Activated T-helper 17 cell treated with anti-CD3 and anti-CD28 coated beads, Interleukin-2, amount 50 U/mL, for 72 hours (primary cell): ENCODE results near the gene NPHP4. TPM values are rescaled to one million over a fixed set of nuclear protein-coding genes. Genes with fewer than 3 reads are reported as not detected.

Experiments
- ATAC-seq: fragments of 150-1000 bp; cut with Tn5 transposase; replicated peaks from 2 replicates; pipeline ENCODE4 v1.10.0; 2021; ENCODE audit warnings: mild to moderate bottlenecking, moderate library complexity
- H3K27ac Mint-ChIP-seq: one replicate; pipeline ENCODE4 v1.8.0; 2022; ENCODE audit warnings: mixed read lengths
- H3K27me3 Mint-ChIP-seq: one replicate; pipeline ENCODE4 v1.8.0; 2022; ENCODE audit warnings: mixed read lengths
- H3K36me3 Mint-ChIP-seq: one replicate; pipeline ENCODE4 v1.8.0; 2022; ENCODE audit warnings: low read depth, mild to moderate bottlenecking, mixed read lengths
- H3K4me1 Mint-ChIP-seq: one replicate; pipeline ENCODE4 v1.8.0; 2022; ENCODE audit warnings: mixed read lengths
- H3K4me3 Mint-ChIP-seq: one replicate; pipeline ENCODE4 v1.8.0; 2022; ENCODE audit warnings: mild to moderate bottlenecking, mixed read lengths
- H3K9me3 Mint-ChIP-seq: one replicate; pipeline ENCODE4 v1.8.0; 2022; ENCODE audit warnings: mixed read lengths
- total RNA-seq, 2 donors: library from RNA; stranded (reverse); gene quantifications; one replicate each; pipeline ENCODE4 v1.2.3, GENCODE V29; 2022

NPHP4 gene
- total RNA-seq, 2 donors from 2014 or later = 21.5 to 35.7 TPM

DNA sequence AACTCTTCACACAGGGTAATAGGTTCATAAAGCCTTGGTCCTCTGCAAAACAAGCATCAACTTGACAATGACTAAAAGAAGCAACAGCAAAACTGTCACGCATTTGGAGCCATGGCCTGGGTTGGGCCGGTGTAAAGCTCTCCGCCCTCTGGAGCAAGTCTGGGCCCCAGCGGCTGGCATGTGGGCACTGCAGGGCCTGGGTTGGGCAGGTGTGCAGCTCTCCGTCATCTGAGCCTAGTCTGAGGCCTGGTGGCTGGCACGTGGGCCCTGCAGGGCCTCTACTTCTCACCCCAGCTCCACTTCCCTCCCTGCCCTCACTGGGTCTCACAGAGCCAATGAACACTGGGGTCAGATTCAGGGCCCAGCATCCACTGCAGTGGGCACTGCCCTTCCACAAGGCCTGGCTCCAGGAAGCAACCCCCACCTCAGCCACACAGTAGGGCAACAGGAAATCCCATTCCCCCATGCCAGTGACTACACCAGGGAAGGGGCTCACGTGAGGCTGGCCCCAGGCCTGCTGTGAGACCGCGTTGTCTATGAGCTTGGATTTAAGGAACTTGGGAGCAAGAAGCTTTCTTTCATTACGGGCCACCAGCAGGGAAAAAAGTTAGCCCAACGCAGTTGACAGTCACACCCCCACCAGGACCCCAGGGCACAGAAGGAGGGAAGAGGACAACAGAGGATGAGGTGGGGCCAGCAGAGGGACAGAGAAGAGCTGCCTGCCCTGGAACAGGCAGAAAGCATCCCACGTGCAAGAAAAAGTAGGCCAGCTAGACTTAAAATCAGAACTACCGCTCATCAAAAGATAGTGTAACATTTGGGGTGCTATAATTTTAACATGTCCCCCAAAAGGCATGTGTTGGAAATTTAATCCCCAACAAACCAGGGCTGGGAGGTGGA is 52.7 kb downstream of the NPHP4 start:
- no peaks in the 10 kb centered on the region for H3K27me3 Mint-ChIP-seq
- H3K27ac Mint-ChIP-seq = no peak overlapping the region
- H3K4me3 Mint-ChIP-seq = no peak overlapping the region

DNA sequence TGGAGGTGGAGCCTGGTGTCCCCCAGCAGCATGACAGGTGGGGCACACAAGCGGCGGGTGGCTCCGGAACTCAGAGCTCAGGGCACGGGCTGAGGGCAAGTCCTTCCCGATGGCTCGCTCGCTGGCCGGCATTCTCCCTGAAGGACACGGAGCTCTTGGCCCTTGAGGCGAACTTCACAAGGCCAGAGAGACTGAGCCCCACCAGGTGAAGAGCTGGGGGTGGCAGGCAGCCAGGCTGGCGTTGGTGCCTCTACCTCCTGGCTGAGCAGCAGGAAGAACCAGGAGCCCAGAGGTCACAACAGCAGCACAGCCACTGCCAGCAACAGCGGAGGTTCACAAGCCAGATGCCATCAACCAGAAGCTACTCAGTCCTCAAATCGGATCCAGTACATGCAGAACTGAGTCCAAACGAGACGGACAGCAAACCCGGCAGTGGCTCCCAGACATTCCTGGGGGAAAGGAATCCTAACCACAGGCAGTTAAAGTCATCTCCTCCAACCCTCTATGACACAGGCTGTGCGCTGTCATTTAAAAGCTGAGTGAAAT is 54.1 kb downstream of the NPHP4 start:
- Mint-ChIP-seq H3K4me1 (peaks cover 5% of the 10 kb centered on the region), H3K27ac (no peak overlapping the region), H3K4me3 (no peak overlapping the region), H3K27me3 (no peaks in the 10 kb centered on the region), H3K36me3 (no peaks in the 10 kb centered on the region), H3K9me3 (no peaks in the 10 kb centered on the region)
- ATAC-seq = no peak

More for the DNA sequence above, 52.7 kb downstream of the NPHP4 start:
- Mint-ChIP-seq H3K36me3 (peaks cover 6% of the 10 kb centered on the region), H3K9me3 (no peaks in the 10 kb centered on the region), H3K4me1 (peaks cover 5% of the 10 kb centered on the region)
- ATAC-seq = no peak

DNA sequence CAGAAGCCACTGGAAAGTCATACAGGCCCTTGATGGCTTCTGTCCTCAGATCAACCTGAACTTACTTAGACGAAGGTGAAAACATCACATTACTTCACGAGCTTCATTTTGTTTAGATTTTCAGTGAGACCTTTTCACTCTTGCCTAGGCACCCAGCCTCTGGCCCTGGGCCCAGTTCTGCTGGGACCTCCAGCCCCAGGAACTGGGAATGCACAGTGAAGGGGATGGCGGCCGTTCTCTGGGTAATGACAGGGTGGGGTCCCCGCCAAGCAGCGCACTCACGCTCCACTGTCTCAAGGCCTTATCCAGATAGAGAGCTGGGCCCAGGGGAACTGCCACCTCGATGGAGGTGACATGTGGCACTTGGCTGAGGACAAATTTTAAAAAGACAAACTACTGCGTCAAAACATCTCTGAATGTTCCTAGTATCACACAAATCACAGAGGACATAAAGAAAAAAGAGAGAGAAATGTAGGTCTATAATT is 54.8 kb downstream of the NPHP4 start:
- Mint-ChIP-seq H3K4me3 (no peak overlapping the region), H3K4me1 (peaks cover 5% of the 10 kb centered on the region), H3K27ac (no peak overlapping the region), H3K36me3 (peaks cover 7% of the 10 kb centered on the region), H3K9me3 (no peaks in the 10 kb centered on the region), H3K27me3 (no peaks in the 10 kb centered on the region)
- ATAC-seq = no peak

DNA sequence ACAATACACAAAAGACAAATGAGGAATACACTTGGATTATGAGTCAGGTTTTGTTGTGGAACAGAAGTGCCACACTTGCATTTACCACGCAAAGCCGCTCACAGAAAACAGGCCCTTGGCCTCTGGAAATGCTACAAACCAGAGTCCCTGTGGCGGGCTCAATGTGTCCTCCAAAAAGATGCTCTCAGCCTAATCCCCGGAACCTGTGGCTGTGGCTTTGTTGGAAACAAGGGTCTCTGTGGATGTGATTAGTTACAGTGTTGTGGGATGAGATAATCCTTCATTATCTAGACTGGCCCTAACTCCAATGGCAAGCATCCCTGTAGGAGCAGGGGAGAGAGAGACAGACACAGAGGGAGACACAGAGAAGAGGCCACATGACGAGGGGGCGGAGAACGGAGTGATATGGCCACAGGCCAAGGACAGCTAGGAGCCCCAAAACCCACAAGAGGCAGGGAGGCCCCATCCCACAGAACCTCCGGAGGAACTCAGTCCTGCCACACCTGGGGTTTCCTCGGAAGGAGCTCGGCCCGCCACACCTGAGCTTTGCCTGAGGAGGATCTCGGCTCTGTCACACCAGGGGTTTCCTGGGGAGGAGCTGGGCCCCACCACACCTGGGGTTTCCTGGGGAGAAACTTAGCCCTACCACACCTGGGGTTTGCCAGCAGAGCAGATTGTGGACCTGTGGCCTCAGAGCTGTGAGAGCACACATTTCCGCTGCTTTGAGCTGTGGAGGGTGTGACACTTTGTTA is 55.4 kb downstream of the NPHP4 start:
- ATAC-seq = peak; percentile 24
- H3K27me3 Mint-ChIP-seq = no peaks in the 10 kb centered on the region

DNA sequence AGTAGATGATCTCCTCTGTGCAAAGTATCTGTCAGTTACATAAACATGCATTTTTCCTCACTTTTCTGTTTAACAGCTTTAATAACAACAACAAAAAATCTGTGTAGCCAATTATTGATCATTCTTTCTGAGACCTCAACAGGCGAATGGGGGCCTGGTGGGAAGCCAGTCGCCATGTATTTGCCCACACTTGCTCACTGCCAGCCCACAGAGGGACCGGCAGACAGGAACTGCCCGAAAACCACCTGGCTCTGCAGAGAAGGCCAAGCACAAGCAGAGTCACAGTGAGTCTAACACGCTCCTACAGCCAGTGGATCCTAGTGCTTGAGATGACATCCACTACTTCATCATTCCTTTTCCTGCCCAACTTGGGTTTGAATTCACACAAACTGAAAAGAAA is 56.1 kb downstream of the NPHP4 start:
- H3K4me3 Mint-ChIP-seq = no peak overlapping the region
- ATAC-seq = no peak

More for the DNA sequence above, 55.4 kb downstream of the NPHP4 start:
- Mint-ChIP-seq H3K36me3 (peaks cover 14% of the 10 kb centered on the region), H3K4me3 (no peak overlapping the region), H3K9me3 (no peaks in the 10 kb centered on the region), H3K4me1 (peaks cover 5% of the 10 kb centered on the region), H3K27ac (peak overlapping the region; percentile 10)

DNA sequence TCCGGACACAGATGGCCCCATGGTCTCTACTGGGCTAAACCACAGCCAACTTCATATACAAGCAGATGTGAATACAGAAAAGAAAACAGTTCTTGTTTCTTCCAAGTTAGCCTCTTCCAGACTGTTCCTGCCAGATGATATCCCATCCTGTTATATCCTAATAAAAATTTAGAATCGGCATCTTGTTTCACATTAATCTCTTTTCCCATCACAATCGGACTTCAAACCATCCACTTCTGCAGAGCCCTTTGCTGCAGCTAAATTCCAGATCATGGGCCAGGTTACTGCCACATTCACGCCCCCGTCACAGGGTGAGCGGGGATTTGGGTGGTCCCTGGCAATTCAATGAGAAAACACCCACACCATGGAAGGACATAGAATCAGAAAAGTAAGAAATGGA is 57.2 kb downstream of the NPHP4 start:
- ATAC-seq = no peak
- H3K4me1 Mint-ChIP-seq = peaks cover 5% of the 10 kb centered on the region
- H3K4me3 Mint-ChIP-seq = no peak overlapping the region
- H3K27ac Mint-ChIP-seq = no peak overlapping the region
- H3K27me3 Mint-ChIP-seq = no peaks in the 10 kb centered on the region
- H3K9me3 Mint-ChIP-seq = no peaks in the 10 kb centered on the region
- peaks cover 22% of the 10 kb centered on the region for H3K36me3 Mint-ChIP-seq

More for the DNA sequence above, 56.1 kb downstream of the NPHP4 start:
- Mint-ChIP-seq H3K27ac (no peak overlapping the region), H3K4me1 (peaks cover 5% of the 10 kb centered on the region), H3K9me3 (no peaks in the 10 kb centered on the region), H3K36me3 (peaks cover 14% of the 10 kb centered on the region), H3K27me3 (no peaks in the 10 kb centered on the region)

DNA sequence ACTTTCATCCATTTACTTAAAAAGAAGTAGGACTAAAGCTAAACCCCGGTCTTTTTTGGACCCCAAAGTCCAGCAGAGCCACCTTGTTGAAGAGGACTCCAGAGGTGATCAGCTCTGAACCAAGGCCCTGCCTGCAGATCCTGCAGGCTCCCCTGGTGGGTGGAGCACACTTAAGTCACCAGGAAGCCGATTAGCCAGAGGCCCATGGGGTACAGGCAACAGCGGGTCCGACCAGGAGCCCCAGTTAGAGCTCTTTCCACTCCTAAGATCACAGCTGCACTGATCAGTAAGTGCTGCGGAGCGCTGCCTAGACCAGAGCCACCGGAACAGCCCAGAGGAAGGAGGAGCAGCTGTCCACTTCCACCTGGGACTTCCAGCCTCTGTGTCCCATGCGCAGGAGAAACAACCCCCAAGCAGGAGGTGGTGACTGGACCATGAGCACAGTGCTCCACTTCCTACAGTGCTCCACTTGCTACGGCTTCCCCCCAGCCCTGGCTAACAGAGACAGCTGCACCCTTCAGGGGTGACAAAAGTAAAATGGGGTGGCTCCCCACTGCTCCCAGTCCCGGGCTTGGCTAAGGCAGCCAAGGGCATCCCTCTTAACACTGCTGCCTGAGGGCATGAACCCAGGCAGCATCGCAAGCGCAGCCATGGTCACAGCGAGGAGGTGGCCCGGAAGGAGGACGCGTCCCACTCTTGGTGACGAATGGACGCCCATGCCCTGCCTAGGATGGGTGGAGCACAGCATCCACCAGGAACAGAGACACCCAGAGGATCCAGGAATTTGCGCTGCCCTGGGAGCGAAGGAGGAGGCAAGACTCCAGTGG is 58.0 kb downstream of the NPHP4 start:
- H3K4me1 Mint-ChIP-seq = peaks cover 5% of the 10 kb centered on the region
- no peaks in the 10 kb centered on the region for H3K27me3 Mint-ChIP-seq
- no peak overlapping the region for H3K27ac Mint-ChIP-seq
- peaks cover 22% of the 10 kb centered on the region for H3K36me3 Mint-ChIP-seq
- ATAC-seq = no peak
- H3K9me3 Mint-ChIP-seq = no peaks in the 10 kb centered on the region
- H3K4me3 Mint-ChIP-seq = no peak overlapping the region

DNA sequence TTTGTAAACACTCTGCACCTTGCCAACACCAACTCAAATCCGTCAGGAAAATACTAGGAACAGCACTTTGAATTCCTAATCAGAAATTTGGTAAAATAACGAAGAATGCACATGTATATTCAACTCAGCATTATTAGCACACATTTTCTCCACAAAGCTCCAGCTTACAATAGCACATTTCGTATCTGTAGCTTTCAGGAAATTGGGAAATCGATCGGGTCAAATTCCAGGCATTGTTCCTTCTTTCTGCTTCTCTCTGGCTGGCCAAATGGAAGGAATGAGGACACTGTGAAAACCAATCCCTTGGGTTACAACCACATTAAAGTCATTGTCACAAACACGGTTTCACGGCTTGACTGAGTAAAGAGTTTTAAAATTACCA is 58.6 kb downstream of the NPHP4 start:
- H3K4me1 Mint-ChIP-seq = peaks cover 10% of the 10 kb centered on the region
- ATAC-seq = no peak
- H3K27ac Mint-ChIP-seq = no peak overlapping the region
- no peaks in the 10 kb centered on the region for H3K9me3 Mint-ChIP-seq
- no peak overlapping the region for H3K4me3 Mint-ChIP-seq
- H3K27me3 Mint-ChIP-seq = no peaks in the 10 kb centered on the region
- H3K36me3 Mint-ChIP-seq = peaks cover 22% of the 10 kb centered on the region

DNA sequence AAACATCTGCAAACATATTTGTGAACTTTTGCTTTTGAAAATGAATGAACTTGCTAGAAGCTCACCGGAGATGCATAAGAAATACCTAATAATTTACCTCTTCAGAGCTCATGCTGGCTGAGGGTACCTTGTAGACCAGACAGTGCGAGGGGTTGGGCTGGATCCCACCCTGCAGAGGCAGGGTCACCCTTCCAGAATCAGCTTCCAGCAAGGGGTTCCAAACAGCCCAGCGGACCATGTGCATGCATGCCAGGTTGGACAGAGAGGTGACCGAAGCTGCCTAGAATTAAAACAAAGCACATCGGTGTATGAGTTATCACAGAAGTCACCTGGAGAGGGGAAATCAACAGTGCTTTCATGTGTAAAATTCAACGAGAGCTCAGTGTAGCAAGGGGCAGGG is 59.2 kb downstream of the NPHP4 start:
- Mint-ChIP-seq H3K27ac (no peak overlapping the region), H3K36me3 (peaks cover 22% of the 10 kb centered on the region), H3K4me3 (no peak overlapping the region), H3K9me3 (no peaks in the 10 kb centered on the region), H3K4me1 (peaks cover 10% of the 10 kb centered on the region), H3K27me3 (no peaks in the 10 kb centered on the region)
- no peak for ATAC-seq

DNA sequence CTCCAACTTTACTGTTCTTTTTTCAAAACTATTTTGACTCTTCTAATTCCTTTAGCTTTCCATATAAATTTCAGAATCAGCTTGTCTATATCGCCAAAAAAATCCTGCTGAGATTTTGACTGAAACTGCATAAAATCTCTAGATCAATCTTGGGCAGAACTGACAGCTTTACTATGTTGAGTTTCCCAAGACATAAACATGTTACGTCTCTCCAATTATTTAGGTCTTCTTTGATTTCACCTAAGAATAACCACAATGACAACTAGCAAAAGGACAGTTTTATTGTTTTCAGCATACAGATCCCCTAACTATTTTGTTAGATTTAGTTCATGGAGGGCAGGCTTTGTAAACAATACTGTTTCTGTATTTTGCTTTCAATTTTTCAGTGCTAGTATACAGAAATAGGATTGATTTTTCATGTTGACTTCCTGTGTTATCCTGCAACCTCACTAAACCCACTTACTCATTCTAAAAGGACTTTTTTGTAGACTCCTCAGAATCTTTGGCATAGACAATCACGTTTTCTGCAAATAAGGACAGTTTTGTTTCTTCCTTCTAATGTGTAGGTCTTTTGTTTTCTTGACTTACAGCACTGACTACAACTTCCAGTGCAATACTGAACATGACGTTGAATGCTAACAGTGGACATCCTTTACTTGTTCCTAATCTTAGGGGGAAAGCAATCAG is 63.4 kb downstream of the NPHP4 start:
- ATAC-seq = no peak
- Mint-ChIP-seq H3K27me3 (no peaks in the 10 kb centered on the region), H3K4me3 (no peak overlapping the region), H3K4me1 (peaks cover 5% of the 10 kb centered on the region), H3K9me3 (no peaks in the 10 kb centered on the region), H3K36me3 (peaks cover 22% of the 10 kb centered on the region), H3K27ac (no peak overlapping the region)

DNA sequence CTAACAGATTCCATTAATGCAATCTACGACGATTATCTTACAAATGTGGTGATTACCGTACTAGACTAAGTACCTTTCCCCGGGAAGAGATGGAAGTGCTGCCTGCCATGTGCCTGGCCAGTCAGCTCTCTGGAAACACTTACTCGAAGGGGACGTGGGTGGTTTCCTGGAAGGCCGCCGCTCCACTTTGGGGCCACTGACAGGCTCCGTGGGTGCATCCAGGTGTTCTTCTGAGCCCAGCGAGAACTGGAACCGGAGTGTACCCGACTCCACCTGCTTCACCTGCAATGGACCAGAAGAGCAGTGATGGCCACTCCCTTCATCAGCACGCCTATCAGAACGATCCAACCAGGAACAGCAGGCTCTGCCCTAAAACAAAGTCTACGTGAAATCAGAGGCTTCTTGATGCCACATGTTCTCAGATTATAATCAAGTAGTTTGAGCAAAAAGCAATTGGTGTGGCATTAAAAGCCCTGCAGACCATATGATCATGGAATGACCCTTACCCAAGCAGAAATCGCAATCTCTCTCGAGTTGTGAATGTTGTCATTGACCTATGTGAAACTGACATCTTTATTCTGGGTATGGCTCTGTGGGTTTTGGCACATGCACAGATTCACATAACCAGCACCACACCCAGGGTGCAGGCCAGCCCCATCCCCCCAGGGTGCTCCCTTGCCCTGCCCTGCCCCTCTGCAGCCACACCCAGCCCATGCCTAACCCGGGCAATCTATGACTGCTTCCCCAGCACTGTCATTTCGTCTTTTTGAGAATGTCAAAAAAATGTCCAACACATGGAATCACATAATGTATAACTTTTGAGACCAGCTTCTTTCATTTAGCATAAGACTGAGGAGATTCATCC is 64.5 kb downstream of the NPHP4 start:
- H3K4me3 Mint-ChIP-seq = no peak overlapping the region
- no peaks in the 10 kb centered on the region for H3K27me3 Mint-ChIP-seq
- H3K36me3 Mint-ChIP-seq = peaks cover 17% of the 10 kb centered on the region
- no peaks in the 10 kb centered on the region for H3K9me3 Mint-ChIP-seq
- no peak overlapping the region for H3K27ac Mint-ChIP-seq
- H3K4me1 Mint-ChIP-seq = peaks cover 5% of the 10 kb centered on the region
- ATAC-seq = no peak

DNA sequence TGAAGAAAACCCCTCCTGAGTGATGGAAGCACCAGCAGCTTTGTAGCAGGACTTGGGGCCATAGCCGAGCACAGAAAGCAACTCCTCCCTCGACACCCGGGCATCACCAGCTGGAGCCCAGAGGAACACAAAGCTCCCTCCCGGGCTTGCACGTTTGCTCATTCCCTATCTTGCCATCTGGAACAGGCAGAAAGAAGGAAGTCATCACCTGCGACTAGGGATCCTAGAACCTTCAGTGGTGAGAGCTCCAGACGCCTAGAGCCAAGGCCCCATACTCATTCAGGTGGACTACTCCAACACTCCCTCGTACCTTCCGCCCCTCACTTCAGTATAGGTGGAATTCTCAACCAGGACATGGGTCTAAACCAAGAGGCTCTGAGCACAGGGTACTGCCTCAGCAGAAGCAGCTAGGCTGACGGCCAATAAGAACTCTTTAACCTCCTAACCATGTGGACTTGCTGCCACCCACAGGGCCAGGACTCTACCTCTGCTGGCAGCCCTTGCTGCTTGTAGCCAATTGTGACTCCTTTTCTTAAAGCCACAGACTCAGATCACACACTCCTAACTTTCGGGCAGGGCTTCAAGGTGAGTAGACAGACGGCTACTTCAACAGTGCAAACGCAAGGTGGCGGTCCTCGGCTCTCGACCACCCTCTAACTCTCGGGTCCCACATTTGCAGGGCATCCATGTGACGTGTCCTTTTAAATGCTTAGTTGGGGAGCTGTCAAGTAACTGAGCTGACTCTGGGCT is 65.4 kb downstream of the NPHP4 start:
- Mint-ChIP-seq H3K9me3 (no peaks in the 10 kb centered on the region), H3K27ac (no peak overlapping the region), H3K27me3 (no peaks in the 10 kb centered on the region), H3K4me1 (peaks cover 5% of the 10 kb centered on the region), H3K4me3 (no peak overlapping the region), H3K36me3 (peaks cover 9% of the 10 kb centered on the region)
- no peak for ATAC-seq
